Measurements from ENCODE around the gene TENT5C. TPM values are rescaled to one million over a fixed set of nuclear protein-coding genes. Genes with fewer than 3 reads are reported as not detected.

Gene TENT5C
- total and polyA plus RNA-seq, 10 of the 15 experiments (the other 5 are each of a cell fraction or from before 2014, with no cell fraction given): 0.19 to 2.4 (median 0.78) TPM

DNA sequence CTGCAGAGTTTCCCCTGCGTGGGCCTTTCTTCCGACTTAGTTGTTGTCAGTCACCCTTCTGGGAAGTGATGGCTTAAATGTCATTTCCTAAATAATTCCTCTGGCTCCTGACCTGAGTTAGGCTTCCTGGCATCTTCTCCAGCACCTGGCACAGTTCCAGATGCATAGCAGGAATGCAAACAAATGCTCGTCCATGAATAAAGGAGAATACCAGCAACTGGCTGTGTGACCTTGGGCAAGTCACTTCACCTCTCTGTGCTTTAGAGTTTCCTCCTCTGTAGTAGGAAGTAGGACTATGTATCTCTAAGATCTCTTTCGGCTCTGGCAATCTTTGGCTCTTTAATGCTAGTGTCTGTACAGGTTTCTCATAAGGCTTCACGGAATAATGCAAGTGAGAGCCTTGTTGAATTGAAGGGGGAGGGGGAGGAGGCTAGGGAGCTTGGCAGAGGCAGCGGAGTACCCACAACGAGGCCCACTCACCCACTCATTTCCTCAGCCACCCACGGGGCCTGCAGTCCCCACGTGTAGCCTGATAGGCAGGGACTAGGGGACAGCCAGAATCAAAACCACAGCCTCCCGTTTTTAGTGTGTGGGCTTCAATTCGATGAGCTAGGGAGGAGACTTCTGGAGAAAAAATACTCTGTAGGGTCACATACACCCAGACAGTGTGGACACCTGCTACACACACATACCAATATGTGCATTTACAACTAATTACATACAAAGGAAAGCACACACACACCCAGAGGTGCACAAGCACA is 48.1 kb downstream of the TENT5C start (continued):
- TF ChIP-seq MEF2A (IDR thresholded peaks at IDR 0.05; ENCODE audit: insufficient read depth, low read depth, low read length) (0 out of 2 replicates have a peak, but pooled peaks have one; percentile 18), CREM (IDR thresholded peaks at IDR 0.05; ENCODE audit: low read depth) (0 out of 2 replicates have a peak, but pooled peaks have one; percentile 14), KLF5 (IDR thresholded peaks at IDR 0.05; ENCODE audit: partially characterized antibody) (no peak), ZNF274 (IDR thresholded peaks at IDR 0.05; ENCODE audit: insufficient read depth, insufficient read length) (no peak), RUNX3 (IDR thresholded peaks at IDR 0.05; ENCODE audit: low read length) (peak; percentile 85), DPF2 (IDR thresholded peaks at IDR 0.05) (no peak), KDM1A (IDR thresholded peaks at IDR 0.05; ENCODE audit: borderline replicate concordance) (no peak), ZNF384 (IDR thresholded peaks at IDR 0.05; ENCODE audit: borderline replicate concordance, low read depth, low read length) (no peak), SP1 (IDR thresholded peaks at IDR 0.05; ENCODE audit: low read depth, low read length) (peak; percentile 36), EGR1 (IDR thresholded peaks at IDR 0.05; ENCODE audit: borderline replicate concordance in 1 of 2, low read depth in 2 of 2, low read length in 2 of 2) (peak in 1 of 2 experiments; percentile 78; a peak in 2 of 3 replicates)
- TF ChIP-seq, protein P1, sequence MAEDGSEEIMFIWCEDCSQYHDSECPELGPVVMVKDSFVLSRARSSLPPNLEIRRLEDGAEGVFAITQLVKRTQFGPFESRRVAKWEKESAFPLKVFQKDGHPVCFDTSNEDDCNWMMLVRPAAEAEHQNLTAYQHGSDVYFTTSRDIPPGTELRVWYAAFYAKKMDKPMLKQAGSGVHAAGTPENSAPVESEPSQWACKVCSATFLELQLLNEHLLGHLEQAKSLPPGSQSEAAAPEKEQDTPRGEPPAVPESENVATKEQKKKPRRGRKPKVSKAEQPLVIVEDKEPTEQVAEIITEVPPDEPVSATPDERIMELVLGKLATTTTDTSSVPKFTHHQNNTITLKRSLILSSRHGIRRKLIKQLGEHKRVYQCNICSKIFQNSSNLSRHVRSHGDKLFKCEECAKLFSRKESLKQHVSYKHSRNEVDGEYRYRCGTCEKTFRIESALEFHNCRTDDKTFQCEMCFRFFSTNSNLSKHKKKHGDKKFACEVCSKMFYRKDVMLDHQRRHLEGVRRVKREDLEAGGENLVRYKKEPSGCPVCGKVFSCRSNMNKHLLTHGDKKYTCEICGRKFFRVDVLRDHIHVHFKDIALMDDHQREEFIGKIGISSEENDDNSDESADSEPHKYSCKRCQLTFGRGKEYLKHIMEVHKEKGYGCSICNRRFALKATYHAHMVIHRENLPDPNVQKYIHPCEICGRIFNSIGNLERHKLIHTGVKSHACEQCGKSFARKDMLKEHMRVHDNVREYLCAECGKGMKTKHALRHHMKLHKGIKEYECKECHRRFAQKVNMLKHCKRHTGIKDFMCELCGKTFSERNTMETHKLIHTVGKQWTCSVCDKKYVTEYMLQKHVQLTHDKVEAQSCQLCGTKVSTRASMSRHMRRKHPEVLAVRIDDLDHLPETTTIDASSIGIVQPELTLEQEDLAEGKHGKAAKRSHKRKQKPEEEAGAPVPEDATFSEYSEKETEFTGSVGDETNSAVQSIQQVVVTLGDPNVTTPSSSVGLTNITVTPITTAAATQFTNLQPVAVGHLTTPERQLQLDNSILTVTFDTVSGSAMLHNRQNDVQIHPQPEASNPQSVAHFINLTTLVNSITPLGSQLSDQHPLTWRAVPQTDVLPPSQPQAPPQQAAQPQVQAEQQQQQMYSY (CRISPR knock-in tag; IDR thresholded peaks at IDR 0.05): no peak
- TF ChIP-seq, protein P2, sequence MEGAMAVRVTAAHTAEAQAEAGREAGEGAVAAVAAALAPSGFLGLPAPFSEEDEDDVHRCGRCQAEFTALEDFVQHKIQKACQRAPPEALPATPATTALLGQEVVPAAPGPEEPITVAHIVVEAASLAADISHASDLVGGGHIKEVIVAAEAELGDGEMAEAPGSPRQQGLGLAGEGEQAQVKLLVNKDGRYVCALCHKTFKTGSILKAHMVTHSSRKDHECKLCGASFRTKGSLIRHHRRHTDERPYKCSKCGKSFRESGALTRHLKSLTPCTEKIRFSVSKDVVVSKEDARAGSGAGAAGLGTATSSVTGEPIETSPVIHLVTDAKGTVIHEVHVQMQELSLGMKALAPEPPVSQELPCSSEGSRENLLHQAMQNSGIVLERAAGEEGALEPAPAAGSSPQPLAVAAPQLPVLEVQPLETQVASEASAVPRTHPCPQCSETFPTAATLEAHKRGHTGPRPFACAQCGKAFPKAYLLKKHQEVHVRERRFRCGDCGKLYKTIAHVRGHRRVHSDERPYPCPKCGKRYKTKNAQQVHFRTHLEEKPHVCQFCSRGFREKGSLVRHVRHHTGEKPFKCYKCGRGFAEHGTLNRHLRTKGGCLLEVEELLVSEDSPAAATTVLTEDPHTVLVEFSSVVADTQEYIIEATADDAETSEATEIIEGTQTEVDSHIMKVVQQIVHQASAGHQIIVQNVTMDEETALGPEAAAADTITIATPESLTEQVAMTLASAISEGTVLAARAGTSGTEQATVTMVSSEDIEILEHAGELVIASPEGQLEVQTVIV (IDR thresholded peaks at IDR 0.05; ENCODE audit: borderline replicate concordance, partially characterized antibody): no peak
- TF ChIP-seq, protein P3, sequence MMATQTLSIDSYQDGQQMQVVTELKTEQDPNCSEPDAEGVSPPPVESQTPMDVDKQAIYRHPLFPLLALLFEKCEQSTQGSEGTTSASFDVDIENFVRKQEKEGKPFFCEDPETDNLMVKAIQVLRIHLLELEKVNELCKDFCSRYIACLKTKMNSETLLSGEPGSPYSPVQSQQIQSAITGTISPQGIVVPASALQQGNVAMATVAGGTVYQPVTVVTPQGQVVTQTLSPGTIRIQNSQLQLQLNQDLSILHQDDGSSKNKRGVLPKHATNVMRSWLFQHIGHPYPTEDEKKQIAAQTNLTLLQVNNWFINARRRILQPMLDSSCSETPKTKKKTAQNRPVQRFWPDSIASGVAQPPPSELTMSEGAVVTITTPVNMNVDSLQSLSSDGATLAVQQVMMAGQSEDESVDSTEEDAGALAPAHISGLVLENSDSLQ (IDR thresholded peaks at IDR 0.05): no peak; the same call in 1 of the 2 replicates
- TF ChIP-seq, protein P4, sequence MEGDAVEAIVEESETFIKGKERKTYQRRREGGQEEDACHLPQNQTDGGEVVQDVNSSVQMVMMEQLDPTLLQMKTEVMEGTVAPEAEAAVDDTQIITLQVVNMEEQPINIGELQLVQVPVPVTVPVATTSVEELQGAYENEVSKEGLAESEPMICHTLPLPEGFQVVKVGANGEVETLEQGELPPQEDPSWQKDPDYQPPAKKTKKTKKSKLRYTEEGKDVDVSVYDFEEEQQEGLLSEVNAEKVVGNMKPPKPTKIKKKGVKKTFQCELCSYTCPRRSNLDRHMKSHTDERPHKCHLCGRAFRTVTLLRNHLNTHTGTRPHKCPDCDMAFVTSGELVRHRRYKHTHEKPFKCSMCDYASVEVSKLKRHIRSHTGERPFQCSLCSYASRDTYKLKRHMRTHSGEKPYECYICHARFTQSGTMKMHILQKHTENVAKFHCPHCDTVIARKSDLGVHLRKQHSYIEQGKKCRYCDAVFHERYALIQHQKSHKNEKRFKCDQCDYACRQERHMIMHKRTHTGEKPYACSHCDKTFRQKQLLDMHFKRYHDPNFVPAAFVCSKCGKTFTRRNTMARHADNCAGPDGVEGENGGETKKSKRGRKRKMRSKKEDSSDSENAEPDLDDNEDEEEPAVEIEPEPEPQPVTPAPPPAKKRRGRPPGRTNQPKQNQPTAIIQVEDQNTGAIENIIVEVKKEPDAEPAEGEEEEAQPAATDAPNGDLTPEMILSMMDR (IDR thresholded peaks at IDR 0.05 in 2 of 3, conservative IDR thresholded peaks at IDR 0.05 in 1 of 3; ENCODE audit: control insufficient read depth in 2 of 3, extremely low read depth in 1 of 3, insufficient read depth in 1 of 3, low read depth in 3 of 3, low read length in 3 of 3): no peak

All from GM12878 (cell line).